Activated CD8-positive, alpha-beta memory T cell treated with anti-CD3 and anti-CD28 coated beads for 48 hours (primary cell): ENCODE data around the gene TMEM238L.
A peak's percentile ranks its signal among the peaks of the same experiment; 100 is the strongest.

ENCODE experiments used
- DNase-seq, 3 experiments: peaks; one replicate each; pipeline ENCODE4 v3.0.0-alpha.2; 2020; ENCODE audit warnings: low read depth in 2 of 3, low spot score in 2 of 3

Gene TMEM238L

GRCh38 chr17:10775740-10776356 lies 28.1 kb downstream of the TMEM238L start:
- DNase-seq: no peak

GRCh38 chr17:10775058-10775457 lies 28.8 kb downstream of the TMEM238L start:
- DNase-seq: no peak

GRCh38 chr17:10773391-10773790 lies 30.5 kb downstream of the TMEM238L start:
- DNase-seq: no peak

- DNase-seq: peak in 2 of 3 experiments; percentile 51 to 61
These were observed 31.2 kb downstream of the TMEM238L start for GRCh38 chr17:10772425-10773380.

- no peak for DNase-seq
These were observed 32.8 kb downstream of the TMEM238L start for GRCh38 chr17:10771148-10771547.

- DNase-seq: no peak
These were observed 34.1 kb downstream of the TMEM238L start for GRCh38 chr17:10769840-10770239.

GRCh38 chr17:10768750-10769251 lies 35.1 kb downstream of the TMEM238L start:
- DNase-seq: no peak

GRCh38 chr17:10767232-10767631 lies 36.7 kb downstream of the TMEM238L start:
- DNase-seq: no peak

GRCh38 chr17:10762037-10762436 lies 41.9 kb downstream of the TMEM238L start:
- no peak for DNase-seq

GRCh38 chr17:10761281-10761680 lies 42.6 kb downstream of the TMEM238L start:
- no peak for DNase-seq

GRCh38 chr17:10758062-10758461 lies 45.8 kb downstream of the TMEM238L start:
- DNase-seq: no peak

- DNase-seq: no peak
These were observed 46.3 kb downstream of the TMEM238L start for GRCh38 chr17:10757647-10758046.

GRCh38 chr17:10757067-10757466 lies 46.8 kb downstream of the TMEM238L start:
- no peak for DNase-seq

GRCh38 chr17:10756619-10757018 lies 47.3 kb downstream of the TMEM238L start:
- no peak for DNase-seq

- DNase-seq: no peak
These were observed 47.7 kb downstream of the TMEM238L start for GRCh38 chr17:10756185-10756584.

- no peak for DNase-seq
These were observed 48.2 kb downstream of the TMEM238L start for GRCh38 chr17:10755592-10756127.

GRCh38 chr17:10754861-10755591 lies 48.9 kb downstream of the TMEM238L start:
- no peak for DNase-seq

- peak in 1 of 3 experiments; percentile 3 for DNase-seq
These were observed 49.8 kb downstream of the TMEM238L start for GRCh38 chr17:10754109-10754508.

GRCh38 chr17:10752696-10753095 lies 51.2 kb downstream of the TMEM238L start:
- no peak for DNase-seq

GRCh38 chr17:10751563-10751962 lies 52.3 kb downstream of the TMEM238L start:
- DNase-seq: no peak

GRCh38 chr17:10750210-10750609 lies 53.7 kb downstream of the TMEM238L start:
- no peak for DNase-seq
